HG02642 (cell line): ENCODE results near the gene PTPN2.

Experiments
- ATAC-seq: cut with Tn5 transposase; IDR thresholded peaks from one replicate; pipeline ENCODE4 v1.9.1; 2021; ENCODE audit warnings: mild to moderate bottlenecking; ENCODE audit not compliant: unreplicated experiment, poor library complexity

Gene PTPN2

DNA sequence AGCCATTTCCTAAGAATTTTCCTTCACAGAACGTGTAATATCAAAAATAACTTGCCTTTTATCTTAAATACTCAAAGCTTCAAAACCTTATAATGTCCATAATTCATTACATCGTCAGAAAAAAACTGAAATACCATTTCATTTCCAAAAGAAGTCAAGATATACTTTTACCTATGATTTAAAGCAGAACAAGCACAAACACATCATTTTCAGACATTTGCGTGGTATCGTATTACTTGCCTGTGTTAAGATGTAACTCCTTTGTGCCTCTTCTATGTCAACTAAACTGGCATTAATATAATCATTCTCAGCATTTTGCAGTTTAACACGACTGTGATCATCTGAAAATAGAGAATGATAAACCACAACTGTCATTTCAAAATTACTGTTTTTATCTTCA, 47.5 kb downstream of the PTPN2 start:
- no peak for ATAC-seq

GRCh38 chr18:12828116-12829051, 55.7 kb downstream of the PTPN2 start:
- ATAC-seq, result no peak

GRCh38 chr18:12827588-12827987, 56.4 kb downstream of the PTPN2 start:
- ATAC-seq, result no peak

- ATAC-seq, result no peak
Measured at GRCh38 chr18:12825230-12825629, 58.8 kb downstream of the PTPN2 start.

DNA sequence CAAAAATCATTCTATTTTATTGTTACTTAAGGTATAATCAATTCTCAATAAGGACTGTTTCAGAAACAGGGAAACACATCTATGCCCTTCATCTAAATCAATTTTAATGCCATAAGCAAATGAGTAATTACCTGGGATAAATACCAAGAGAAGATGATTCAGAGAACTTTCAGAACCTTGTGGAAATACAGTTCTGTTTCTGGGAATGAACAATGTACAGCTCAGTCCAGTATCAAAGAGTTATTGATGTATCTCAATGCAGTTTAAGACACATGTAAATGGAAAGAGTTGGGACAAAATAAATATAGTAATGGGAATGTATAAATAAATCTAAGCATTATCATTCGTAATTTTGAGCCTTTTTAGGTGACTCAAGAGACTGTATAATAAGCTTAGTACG, 60.1 kb downstream of the PTPN2 start:
- no peak for ATAC-seq

GRCh38 chr18:12821408-12821807, 62.6 kb downstream of the PTPN2 start:
- no peak for ATAC-seq

DNA sequence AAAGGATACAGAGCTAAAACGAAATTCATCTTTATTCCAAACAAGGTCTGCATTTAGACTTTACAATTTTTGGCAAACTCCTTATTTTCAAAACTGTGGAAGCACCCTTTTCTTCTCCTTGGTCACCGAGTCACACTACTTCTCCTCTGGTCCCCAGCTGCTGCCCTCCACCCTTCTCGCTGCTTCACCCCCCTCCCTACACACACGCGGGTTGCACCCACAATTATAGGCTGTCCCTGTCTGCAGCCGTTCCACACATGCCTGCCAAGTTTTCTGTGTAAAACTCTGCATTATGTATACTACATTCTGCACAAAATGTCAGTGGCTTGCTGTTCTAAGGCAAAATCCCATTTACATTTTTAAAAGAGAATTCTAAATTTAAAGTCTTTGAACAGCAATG, 63.5 kb downstream of the PTPN2 start:
- no peak for ATAC-seq

GRCh38 chr18:12819841-12820240, 64.2 kb downstream of the PTPN2 start:
- no peak for ATAC-seq

- ATAC-seq, result peak; percentile 91
Measured at GRCh38 chr18:12819322-12819721, 64.7 kb downstream of the PTPN2 start.

DNA sequence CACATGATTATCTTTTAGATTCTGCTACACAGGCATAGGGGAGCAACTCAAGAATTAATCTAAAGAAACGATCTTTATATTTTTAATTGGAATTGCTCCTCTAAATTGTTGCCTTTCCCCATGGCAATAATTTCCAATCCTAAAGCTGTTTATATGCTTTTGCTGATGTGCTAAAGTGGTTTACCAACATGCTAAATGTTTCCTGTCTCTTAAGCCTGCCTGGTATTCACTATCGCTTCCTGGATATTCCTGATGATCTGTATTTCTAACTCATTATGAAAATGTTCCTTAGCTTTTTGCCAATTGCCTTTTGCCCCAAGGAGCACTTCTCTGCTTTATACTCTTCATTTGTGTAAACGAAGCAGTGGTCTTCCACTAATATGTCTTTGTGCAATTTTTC, 65.8 kb downstream of the PTPN2 start:
- no peak for ATAC-seq

GRCh38 chr18:12816451-12816850, 67.6 kb downstream of the PTPN2 start:
- ATAC-seq, result no peak

GRCh38 chr18:12811191-12811950, 72.7 kb downstream of the PTPN2 start:
- no peak for ATAC-seq

DNA sequence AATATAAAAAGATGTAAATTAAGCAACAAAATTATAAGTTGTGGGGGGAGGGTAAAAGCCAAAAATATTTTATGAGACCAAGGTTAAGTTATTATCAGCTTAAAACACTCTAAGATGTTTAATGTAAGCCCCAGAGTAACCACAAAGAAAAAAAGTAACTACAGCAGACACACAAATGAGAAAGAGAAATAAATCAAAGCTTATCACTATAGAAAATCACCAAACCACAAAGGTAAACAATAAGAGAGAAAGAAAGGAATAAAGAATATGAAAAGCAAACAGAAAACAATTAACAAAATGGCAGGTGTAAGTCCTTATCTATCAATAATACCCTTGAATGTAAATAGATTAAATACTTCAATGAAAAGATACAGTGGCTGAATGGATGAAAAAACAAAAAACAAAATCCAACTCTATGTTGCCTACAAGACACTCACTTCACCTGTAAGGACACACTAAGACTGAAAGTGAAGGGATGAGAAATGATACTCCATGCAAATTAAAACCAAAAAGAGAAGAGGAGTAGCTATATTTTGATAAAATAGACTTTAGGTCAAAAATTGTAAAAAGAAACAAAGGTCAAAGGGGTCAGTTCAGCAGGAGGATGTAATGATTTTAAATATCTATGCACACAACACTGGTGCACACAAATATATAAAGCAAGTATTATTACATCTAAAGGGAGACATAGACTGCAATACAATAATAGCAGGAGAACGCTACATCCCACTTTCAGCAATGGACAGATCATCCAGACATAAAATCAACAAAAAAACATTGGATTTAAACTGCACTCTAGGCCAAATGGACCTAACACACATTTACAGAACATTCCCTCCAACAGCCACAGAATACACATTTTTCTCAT, 80.7 kb downstream of the PTPN2 start:
- no peak for ATAC-seq

- no peak for ATAC-seq
Measured at GRCh38 chr18:12802538-12802937, 81.5 kb downstream of the PTPN2 start.

GRCh38 chr18:12796448-12796847, 87.6 kb downstream of the PTPN2 start:
- ATAC-seq, result no peak

DNA sequence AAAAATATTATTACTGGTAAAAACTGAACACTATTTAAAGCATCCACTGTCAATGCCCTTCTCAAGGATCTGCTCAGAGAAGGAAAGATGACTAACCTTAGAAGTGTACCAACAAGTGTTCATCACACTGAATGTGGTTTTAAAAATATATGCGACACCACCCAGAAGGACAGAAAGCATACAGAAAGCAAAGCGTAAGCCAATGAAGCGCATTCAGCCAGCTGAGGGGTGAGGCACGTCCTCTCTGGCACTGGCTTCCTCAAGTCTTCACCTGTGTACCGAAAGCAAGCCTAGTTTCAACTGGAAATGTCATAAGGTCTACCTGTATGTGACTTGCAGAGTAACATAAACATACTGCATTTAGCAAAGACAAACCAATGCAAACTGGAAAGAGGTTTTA, 92.4 kb downstream of the PTPN2 start:
- no peak for ATAC-seq

GRCh38 chr18:12786669-12787068, 97.4 kb downstream of the PTPN2 start:
- ATAC-seq, result no peak

DNA sequence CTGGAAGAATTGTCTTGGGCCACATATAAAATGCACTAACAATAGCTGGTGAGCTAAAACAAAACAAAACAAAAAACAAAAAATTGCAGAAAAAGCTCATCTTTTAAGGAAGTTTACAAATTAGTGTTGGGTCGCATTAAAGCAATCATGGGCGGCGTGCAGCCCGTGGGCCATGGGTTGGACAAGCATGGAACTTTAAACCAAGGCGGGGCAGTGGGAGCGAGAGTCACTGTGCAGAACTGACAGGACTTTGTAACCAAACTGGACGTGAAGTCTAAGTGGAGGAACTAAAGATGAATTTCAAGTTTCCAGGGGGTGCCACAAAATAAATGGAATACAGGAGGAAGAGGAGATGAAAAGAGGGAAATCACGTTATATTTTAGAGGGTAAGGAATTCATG, 100.5 kb downstream of the PTPN2 start:
- ATAC-seq, result no peak

GRCh38 chr18:12782521-12782920, 101.5 kb downstream of the PTPN2 start:
- no peak for ATAC-seq

GRCh38 chr18:12779456-12779855, 104.6 kb downstream of the PTPN2 start:
- no peak for ATAC-seq

DNA sequence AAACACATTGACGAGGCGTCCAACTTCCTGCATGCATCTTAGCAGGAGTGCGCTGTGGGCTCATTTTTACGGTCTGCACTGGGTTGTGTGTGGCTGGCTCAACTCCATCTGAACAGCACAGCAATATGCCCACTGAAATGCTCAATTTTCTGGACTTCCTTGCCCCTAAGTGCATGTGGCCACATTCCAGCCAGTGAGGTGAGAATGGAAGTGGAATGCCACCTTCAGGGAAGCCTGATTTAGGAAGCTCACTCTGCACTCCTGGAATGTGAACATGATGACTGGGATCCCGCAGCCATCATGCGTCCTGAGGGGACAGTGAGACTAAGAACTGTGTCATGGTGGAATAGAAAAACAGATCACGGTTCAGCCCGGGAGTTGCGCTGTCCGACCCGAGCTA, 105.0 kb downstream of the PTPN2 start:
- ATAC-seq, result no peak
